ENCODE data around the gene TLL1.

DNA sequence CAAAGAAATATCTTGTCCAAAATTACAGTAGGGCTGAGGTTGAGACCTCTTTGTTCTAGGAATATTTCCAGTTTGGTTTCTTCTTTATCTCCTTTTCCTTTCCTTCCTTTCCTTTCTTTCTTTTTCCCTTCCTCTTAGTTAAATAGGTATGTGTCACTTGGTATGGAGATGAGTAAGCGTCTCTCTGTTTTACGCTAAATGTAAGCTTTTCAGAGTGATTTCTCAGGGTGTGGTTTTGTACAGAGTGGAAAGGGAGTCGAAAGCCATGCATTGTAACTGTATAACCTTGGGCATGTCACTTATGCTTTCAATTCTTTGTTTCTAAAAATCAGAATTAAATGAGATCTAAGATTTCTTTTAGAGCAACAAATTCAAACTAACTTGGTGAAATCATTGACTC is 54.8 kb downstream of the TLL1 start:
- TF ChIP-seq, protein P1, sequence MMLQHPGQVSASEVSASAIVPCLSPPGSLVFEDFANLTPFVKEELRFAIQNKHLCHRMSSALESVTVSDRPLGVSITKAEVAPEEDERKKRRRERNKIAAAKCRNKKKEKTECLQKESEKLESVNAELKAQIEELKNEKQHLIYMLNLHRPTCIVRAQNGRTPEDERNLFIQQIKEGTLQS (IDR thresholded peaks at IDR 0.05) = no peak
- TF ChIP-seq, protein P2, sequence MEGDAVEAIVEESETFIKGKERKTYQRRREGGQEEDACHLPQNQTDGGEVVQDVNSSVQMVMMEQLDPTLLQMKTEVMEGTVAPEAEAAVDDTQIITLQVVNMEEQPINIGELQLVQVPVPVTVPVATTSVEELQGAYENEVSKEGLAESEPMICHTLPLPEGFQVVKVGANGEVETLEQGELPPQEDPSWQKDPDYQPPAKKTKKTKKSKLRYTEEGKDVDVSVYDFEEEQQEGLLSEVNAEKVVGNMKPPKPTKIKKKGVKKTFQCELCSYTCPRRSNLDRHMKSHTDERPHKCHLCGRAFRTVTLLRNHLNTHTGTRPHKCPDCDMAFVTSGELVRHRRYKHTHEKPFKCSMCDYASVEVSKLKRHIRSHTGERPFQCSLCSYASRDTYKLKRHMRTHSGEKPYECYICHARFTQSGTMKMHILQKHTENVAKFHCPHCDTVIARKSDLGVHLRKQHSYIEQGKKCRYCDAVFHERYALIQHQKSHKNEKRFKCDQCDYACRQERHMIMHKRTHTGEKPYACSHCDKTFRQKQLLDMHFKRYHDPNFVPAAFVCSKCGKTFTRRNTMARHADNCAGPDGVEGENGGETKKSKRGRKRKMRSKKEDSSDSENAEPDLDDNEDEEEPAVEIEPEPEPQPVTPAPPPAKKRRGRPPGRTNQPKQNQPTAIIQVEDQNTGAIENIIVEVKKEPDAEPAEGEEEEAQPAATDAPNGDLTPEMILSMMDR (IDR thresholded peaks at IDR 0.05; ENCODE audit: low read depth, low read length, missing input control) = no peak
- TF ChIP-seq TAF1 (conservative IDR thresholded peaks at IDR 0.05) (no peak), RAD21 (IDR thresholded peaks at IDR 0.05) (no peak), SP1 (IDR thresholded peaks at IDR 0.05) (no peak), EGR1 (IDR thresholded peaks at IDR 0.05; ENCODE audit: low read depth in 2 of 2) (no peak)
- TF ChIP-seq, protein P3, sequence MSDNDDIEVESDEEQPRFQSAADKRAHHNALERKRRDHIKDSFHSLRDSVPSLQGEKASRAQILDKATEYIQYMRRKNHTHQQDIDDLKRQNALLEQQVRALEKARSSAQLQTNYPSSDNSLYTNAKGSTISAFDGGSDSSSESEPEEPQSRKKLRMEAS (IDR thresholded peaks at IDR 0.05) = no peak
